GM18909 (cell line): Measurements from ENCODE around the gene MPP3.
"Not testable (repeated sequence)": the region's sequence is repeated elsewhere in the genome, so short reads cannot be mapped to it uniquely, and the experiment has no call there.

Experiments used
- ATAC-seq: cut with Tn5 transposase; IDR thresholded peaks from one replicate; pipeline ENCODE4 v1.9.1; 2021; ENCODE audit warnings: mild to moderate bottlenecking; ENCODE audit not compliant: unreplicated experiment, poor library complexity

Gene MPP3

DNA sequence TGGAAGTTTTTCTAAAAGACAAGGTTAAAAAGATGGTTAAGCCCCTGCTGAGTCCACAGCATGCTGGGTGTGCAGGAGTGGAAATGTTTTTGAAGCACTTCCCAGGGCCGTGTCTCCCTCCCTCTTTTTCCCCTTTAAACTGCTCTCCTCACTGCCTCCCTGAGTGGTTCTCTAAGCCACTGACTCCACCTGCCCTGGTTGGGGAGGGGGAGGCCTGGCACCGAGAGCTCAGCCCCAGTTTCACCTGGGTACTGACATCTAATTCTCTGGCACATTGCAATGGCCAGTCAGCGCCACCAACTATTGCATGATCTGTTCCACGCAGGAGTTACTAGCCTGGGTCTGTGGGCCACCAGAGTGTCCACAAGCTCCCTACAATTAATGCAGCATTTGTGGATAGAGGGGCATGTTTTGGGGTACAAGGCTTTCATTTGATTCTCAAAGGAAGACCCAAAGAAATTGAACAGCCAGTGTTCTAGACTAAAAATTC, 22.7 kb downstream of the MPP3 start:
- ATAC-seq: no peak

DNA sequence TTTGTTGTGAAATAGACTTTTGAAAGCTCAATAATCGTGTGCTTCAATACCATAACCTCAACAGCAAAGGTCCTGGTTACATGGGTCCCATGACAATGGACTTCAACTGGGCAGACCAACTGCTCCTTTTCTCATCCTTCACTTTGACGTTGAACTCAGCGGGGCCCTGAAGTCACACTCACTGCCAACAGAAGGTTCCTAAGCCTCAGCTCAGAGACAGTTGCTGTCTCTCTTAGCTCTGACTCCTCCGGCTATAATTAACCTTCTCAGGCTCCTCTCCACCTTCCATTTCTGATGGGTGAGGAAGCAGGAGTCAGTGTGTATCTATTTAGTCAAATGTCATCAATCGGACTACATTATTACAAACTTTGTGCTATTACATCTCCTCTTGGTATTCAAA, 23.8 kb downstream of the MPP3 start:
- ATAC-seq: no peak

DNA sequence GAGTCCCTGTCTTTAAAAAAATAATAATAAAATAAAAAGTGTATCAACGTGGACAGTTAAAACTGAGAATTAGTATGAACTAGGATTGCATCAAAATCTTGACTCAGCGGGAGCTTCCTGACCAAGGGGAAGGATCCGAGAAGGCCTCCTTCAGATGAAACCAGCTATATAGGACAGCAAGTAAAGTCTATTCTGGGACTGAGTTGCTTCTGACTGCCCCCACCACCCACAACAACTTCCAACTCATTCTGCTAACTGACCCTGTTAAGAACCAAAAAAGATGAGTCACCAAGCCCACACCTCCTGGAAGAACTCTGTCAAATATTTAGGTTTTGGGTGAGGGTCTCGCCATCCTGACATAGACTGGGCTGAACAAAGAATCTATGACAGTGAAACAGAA, 24.9 kb downstream of the MPP3 start:
- ATAC-seq: no peak

GRCh38 chr17:43805117-43805516, 27.8 kb downstream of the MPP3 start:
- ATAC-seq: no peak

GRCh38 chr17:43803758-43804157, 29.2 kb downstream of the MPP3 start:
- ATAC-seq: no peak

DNA sequence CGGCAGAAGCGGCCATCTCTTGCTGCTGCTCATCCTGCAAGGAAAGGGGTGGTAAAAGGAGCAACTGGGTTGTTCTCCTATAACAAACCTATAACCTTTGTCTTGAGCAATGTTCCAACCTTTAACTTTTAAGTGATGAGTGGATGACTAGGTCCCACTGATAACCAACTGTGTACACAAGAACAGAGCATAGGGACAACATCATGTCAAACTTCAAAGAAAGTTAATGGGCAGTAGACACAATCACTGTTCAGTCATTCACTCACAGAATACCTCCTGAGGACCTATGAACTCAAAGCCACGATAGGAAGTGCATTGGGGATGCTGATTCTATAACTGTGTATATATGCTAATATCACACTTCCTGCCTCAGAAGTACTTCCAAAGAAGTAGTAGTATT, 31.1 kb downstream of the MPP3 start:
- ATAC-seq: no peak

GRCh38 chr17:43800736-43801135, 32.2 kb downstream of the MPP3 start:
- ATAC-seq: no peak

DNA sequence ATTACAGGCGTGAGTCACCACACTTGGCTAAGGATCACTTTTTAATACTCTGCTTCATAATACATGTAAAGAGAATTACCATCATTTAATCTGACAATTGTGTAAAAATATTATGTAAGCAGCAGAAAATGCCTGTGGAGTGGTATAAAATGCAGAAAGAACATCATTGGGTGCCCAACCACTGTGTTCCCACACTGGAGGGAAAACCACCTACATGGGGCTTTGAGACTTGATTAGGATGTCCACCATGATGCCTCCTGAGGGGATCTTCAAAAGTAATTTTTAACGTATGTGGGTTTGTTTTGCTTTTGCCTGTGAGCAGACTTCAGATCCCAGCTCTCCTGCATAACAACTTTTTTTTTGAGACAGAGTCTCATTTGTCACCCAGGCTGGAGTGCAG, 33.9 kb downstream of the MPP3 start:
- ATAC-seq: no peak

GRCh38 chr17:43798024-43798423, 34.9 kb downstream of the MPP3 start:
- not testable (repeated sequence) for ATAC-seq

DNA sequence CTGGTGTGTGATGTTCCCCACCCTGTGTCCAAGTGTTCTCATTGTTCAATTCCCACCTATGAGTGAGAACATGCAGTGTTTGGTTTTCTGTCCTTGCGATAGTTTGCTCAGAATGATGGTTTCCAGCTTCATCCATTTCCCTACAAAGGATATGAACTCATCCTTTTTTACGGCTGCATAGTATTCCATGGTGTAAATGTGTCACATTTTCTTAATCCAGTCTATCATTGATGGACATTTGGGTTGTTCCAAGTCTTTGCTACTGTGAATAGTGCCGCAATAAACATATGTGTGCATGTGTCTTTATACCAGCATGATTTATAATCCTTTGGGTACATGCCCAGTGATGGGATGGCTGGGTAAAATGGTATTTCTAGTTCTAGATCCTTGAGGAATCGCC, 40.3 kb downstream of the MPP3 start:
- not testable (repeated sequence) for ATAC-seq

DNA sequence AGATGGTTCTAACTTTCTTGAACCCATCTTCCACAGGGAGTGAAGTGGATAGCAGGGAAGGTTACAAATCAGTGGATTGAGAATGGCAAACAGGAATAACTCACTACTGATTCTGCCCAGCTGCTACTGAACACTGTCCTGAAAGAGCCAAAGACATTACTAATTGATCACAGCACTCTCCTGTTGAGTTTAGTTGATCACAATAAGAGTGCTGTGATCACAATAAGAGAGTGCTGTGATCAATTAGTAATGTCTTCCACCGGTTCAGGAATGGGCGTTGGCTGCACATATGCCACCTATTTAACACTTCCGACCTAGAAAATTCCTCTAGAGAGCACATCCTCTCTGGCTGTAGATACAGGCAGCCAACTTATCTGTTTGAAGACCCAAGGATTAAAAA, 41.4 kb downstream of the MPP3 start:
- no peak for ATAC-seq

GRCh38 chr17:43790311-43790940, 42.5 kb downstream of the MPP3 start:
- no peak for ATAC-seq

DNA sequence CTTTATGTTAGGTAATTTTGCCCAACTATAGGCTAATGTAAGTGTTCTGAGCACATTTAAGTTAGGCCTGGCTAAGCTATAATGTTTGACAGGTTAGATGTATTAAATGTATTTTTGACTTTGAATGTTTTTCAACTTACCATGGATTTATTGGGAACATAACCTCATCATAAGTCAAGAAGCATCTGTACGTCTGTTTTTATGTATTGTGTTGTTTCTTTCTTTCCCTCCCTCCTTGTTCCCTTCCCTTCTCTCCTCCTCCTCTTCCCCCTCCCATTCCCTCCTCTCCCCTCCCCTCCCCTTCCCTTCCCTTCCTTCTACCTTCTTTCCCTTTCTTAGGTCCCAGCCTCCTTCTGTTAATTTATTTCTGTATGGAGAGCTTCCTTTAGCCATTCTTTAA, 43.5 kb downstream of the MPP3 start:
- ATAC-seq: no peak

DNA sequence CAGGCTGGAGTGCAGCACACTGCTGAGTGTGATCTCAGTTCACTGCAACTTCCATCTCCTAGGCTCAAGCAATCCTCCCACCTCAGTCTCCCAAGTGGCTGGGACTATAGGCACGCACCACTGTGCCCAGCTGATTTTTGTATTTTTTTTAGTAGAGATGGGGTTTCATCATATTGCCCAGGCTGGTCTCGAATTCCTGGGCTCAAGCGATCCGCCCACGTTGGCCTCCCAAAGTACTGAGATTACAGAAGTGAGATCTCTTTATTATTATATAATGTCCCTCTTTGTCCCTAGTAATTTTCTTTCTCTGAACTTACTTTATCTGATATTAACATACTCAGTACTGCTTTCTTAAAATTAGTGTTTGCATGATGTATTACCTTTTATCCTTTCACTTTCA, 44.4 kb downstream of the MPP3 start:
- no peak for ATAC-seq

- no peak for ATAC-seq
Measured at GRCh38 chr17:43787728-43788127, 45.2 kb downstream of the MPP3 start.

DNA sequence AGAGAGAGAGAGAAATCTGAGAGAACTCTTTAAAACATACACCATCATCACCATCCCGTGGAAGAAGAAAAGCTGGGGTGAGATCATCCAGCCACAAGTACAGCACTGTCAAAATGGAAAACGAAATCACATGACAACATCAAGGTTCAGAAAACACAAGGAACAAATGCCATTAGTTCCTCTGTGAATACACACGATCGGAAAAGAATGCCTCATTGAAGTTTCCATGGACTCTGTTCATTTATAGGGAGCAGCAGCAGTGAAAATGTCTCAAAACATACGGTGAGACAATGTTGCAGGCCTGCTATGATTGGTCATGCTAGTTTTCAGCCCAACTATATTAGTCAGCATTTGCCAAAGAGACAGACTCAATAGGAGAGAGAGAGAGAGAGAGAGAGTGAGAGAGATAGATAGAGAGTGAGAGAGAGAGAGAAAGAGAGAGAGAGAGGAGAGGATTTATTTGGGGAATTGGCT, 48.3 kb downstream of the MPP3 start:
- ATAC-seq: no peak

GRCh38 chr17:43784068-43784467, 48.9 kb downstream of the MPP3 start:
- ATAC-seq: no peak

- ATAC-seq: no peak
Measured at GRCh38 chr17:43782913-43783680, 49.8 kb downstream of the MPP3 start.

- ATAC-seq: no peak
Measured at GRCh38 chr17:43780135-43780534, 52.8 kb downstream of the MPP3 start, which contains the start of gene CFAP97D1. TSS of gene CFAP97D1 (plus strand) at chr17:43780435. CDS start at chr17:43780463, 28 bp downstream.

DNA sequence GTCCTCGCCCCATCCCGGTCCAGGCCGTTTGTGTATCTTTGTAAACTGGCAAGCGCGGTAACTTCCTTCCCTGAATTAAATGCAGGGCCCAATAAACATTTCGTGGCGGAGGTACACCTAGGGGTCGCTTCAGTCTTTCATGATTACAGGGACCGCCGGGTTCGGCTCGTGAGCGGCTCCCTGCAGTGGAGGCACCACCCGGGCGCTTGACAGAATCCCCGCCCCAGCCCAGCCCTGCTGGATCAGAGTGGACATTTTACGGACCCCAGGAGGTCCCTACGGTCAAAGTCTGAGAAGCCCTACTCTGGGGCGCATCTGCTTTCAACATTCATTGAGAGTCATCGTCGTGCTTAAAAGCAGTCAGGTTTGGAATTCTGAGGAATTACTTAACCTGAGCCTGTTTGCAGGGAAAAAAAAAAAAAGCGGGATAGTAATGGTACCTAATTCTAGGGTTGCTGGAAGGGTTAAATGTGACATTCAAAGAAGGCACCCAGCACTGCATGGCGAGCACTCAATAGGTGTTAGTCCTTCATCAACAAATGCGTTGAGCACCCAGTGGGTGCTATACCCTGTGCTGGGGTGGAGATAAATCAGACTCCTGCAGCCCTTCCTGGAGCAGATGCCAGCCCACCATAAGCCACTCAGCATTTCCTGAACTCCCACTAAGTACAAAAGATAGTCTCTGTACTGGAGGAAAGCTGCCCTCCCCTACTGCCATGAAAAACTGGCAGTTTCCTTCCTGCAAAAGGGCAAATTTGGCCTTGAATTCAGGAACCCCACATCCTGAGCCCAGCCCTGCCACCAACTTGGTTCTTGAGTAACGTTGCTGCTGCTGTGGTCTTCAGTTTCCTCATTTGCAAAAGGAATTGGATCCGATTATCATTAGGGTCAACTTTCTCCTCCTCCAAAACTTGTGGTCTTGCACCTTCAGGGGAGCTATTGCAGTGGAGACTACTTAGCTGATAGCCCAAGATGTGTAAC, 53.5 kb downstream of the MPP3 start:
- ATAC-seq: peak; percentile 26
